Stomach (tissue), 9 donors: ENCODE results near the gene OPN3. TPM values are rescaled to one million over a fixed set of nuclear protein-coding genes. Genes with fewer than 3 reads are reported as not detected.

Experiments used
- DNase-seq, 2 donors: peaks; one replicate each; pipeline versions ENCODE4 v3.0.0 to v3.0.0-alpha.2; 2013 to 2019
- H3K27ac ChIP-seq, 5 donors: fragments of 200-600 bp in 4 of 5; sonication (generic) in 4 of 5; one replicate each; pipeline ENCODE4 v1.5.1; 2013 to 2019; ENCODE audit warnings: mild to moderate bottlenecking in 1 of 5, moderate library complexity in 1 of 5
- H3K27me3 ChIP-seq, 3 donors: fragments of 200-600 bp; sonication (generic); one replicate each; pipeline ENCODE4 v1.5.1; 2017 to 2019; ENCODE audit warnings: mixed run types in 1 of 3
- H3K36me3 ChIP-seq, 4 donors: fragments of 200-600 bp; sonication (generic); 1 replicate in 3 of 4; 2 replicates in 1 of 4; pipeline ENCODE4 v1.5.1; 2016 to 2019
- H3K4me1 ChIP-seq, 4 donors: fragments of 200-600 bp; sonication (generic); one replicate each; pipeline ENCODE4 v1.5.1; 2016 to 2019
- H3K4me3 ChIP-seq, 4 donors: fragments of 200-600 bp; sonication (generic) in 3 of 4; one replicate each; pipeline ENCODE4 v1.5.1; 2016 to 2019; ENCODE audit warnings: mild to moderate bottlenecking in 1 of 4
- H3K9me3 ChIP-seq, 4 donors: fragments of 200-600 bp; sonication (generic); one replicate each; pipeline ENCODE4 v1.5.1; 2016 to 2019
- CTCF ChIP-seq, 7 experiments: fragments of 450-650 bp in 4 of 7; fragments of 200-600 bp in 3 of 7; sonication (generic) in 3 of 7; IDR thresholded peaks; one replicate each; pipeline ENCODE4 v1.5.1; 2016 to 2019; ENCODE audit warnings: antibody characterized with exemption in 7 of 7, control low read depth in 2 of 7, mild to moderate bottlenecking in 1 of 7
- EP300 ChIP-seq: sonication (generic); formaldehyde crosslinking; IDR thresholded peaks from one replicate; pipeline ENCODE4 v1.6.1; 2017; ENCODE audit warnings: antibody characterized with exemption
- POLR2A ChIP-seq, 4 donors: fragments of 450-650 bp; IDR thresholded peaks; one replicate each; pipeline ENCODE4 v1.6.1; 2016; ENCODE audit warnings: antibody characterized with exemption in 4 of 4, control low read depth in 2 of 4, mild to moderate bottlenecking in 1 of 4, moderate library complexity in 1 of 4
- POLR2AphosphoS5 ChIP-seq, 3 donors: sonication (generic); formaldehyde crosslinking; IDR thresholded peaks; one replicate each; pipeline ENCODE4 v1.6.1; 2016; ENCODE audit warnings: antibody characterized with exemption in 3 of 3
- WGBS, 5 donors: extraction: QIAGEN DNeasy Blood & Tissue Kit in 3 of 5; methylation state at CpG; one replicate each; pipeline versions ENCODE4 v1.1.5 to v1.1.7; 2013 to 2018; 5-methylcytosine and 5-hydroxymethylcytosine counted together
- intact Hi-C: fragments of 100-400 bp; cut with DNase I; formaldehyde crosslinking; loops from one replicate; pipeline ENCODE4 v1.15.1; 2023; ENCODE audit warnings: low total_unique reads
- polyA plus RNA-seq, 3 donors: library from polyadenylated mRNA; stranded (reverse); fragments of 200-250 nt; gene quantifications; one replicate each; pipeline ENCODE4 v1.2.3, GENCODE V29; 2013
- total RNA-seq, 5 donors: library from RNA; depleted of rRNA; stranded (reverse); fragments of >200 nt; gene quantifications; one replicate each; pipeline versions ENCODE4 v1.1.0 to v1.2.3, GENCODE V29; 2014 to 2016
- donor health status: healthy with polysubstance abuse.
- donor health status: Bipolar disorder and iron deficiency.
- donor health status: healthy.

OPN3 gene
- total and polyA plus RNA-seq, 8 donors, result 1.8 to 15.1 (median 8.1) TPM; not detected in 1

- Histone ChIP-seq H3K4me3 (no peak overlapping the region), H3K4me1 (peaks cover 0 to 19% (median 12%) of the 10 kb centered on the region in 4 donors), H3K27me3 (no peaks in the 10 kb centered on the region), H3K27ac (no peak overlapping the region), H3K9me3 (no peaks in the 10 kb centered on the region), H3K36me3 (no peaks in the 10 kb centered on the region)
- intact Hi-C loops, result loop anchor here (10.0 kb wide), 2 partner anchors 228 to 398 kb away; no protein-coding TSS in a partner anchor
- no peak for DNase-seq
- 63 to 79% (median 77%) methylated on average over 5 of the region's 5 CpGs for WGBS, 5 donors
- TF ChIP-seq CTCF (IDR thresholded peaks at IDR 0.05) (no peak), POLR2AphosphoS5 (IDR thresholded peaks at IDR 0.05) (no peak), POLR2A (IDR thresholded peaks at IDR 0.05) (no peak), EP300 (no peak)
Observed at GRCh38 chr1:241606544-241606943, 33.6 kb downstream of the OPN3 start.

GRCh38 chr1:241605146-241605805, 34.9 kb downstream of the OPN3 start:
- Histone ChIP-seq H3K27ac (no peak overlapping the region), H3K4me1 (peaks cover 0 to 6% (median 5%) of the 10 kb centered on the region in 4 donors), H3K9me3 (no peaks in the 10 kb centered on the region), H3K4me3 (no peak overlapping the region), H3K36me3 (no peaks in the 10 kb centered on the region), H3K27me3 (no peaks in the 10 kb centered on the region)
- DNase-seq, result peak in 1 of 2 donors; percentile 20
- intact Hi-C loops, result loop anchor here (10.0 kb wide), 2 partner anchors 230 to 400 kb away; no protein-coding TSS in a partner anchor
- WGBS, 5 donors, result 69 to 81% (median 78%) methylated on average over 9 of the region's 9 CpGs
- TF ChIP-seq POLR2A (IDR thresholded peaks at IDR 0.05) (no peak), CTCF (IDR thresholded peaks at IDR 0.05) (no peak)

GRCh38 chr1:241603731-241604245, 36.4 kb downstream of the OPN3 start:
- no peaks in the 10 kb centered on the region for H3K27me3 ChIP-seq
- H3K36me3 ChIP-seq, result no peaks in the 10 kb centered on the region
- intact Hi-C loops, result loop anchor here (10.0 kb wide), 2 partner anchors 231 to 401 kb away; no protein-coding TSS in a partner anchor
- H3K4me1 ChIP-seq, result no peaks in the 10 kb centered on the region
- 63 to 81% (median 74%) methylated on average over 3 of the region's 3 CpGs for WGBS, 5 donors
- H3K27ac ChIP-seq, result no peak overlapping the region
- DNase-seq, result no peak
- no peak overlapping the region for H3K4me3 ChIP-seq
- H3K9me3 ChIP-seq, result no peaks in the 10 kb centered on the region
- TF ChIP-seq EP300, result no peak
- no peak for TF ChIP-seq POLR2A (IDR thresholded peaks at IDR 0.05)
- TF ChIP-seq POLR2AphosphoS5 (IDR thresholded peaks at IDR 0.05), result no peak
- TF ChIP-seq CTCF (IDR thresholded peaks at IDR 0.05), result no peak

- Histone ChIP-seq H3K4me3 (no peak overlapping the region), H3K4me1 (no peaks in the 10 kb centered on the region), H3K27ac (no peak overlapping the region), H3K9me3 (no peaks in the 10 kb centered on the region), H3K27me3 (no peaks in the 10 kb centered on the region), H3K36me3 (peaks cover 0 to 12% (median 6%) of the 10 kb centered on the region in 4 donors)
- intact Hi-C loops, result loop anchor here (10.0 kb wide), 2 partner anchors 234 to 404 kb away; no protein-coding TSS in a partner anchor
- no peak for TF ChIP-seq POLR2A (IDR thresholded peaks at IDR 0.05)
- TF ChIP-seq EP300, result no peak
- no peak for TF ChIP-seq POLR2AphosphoS5 (IDR thresholded peaks at IDR 0.05)
- no peak for TF ChIP-seq CTCF (IDR thresholded peaks at IDR 0.05)
- 59 to 75% (median 67%) methylated on average over 2 of the region's 2 CpGs for WGBS, 5 donors
- no peak for DNase-seq
Observed at GRCh38 chr1:241600496-241600901, 39.7 kb downstream of the OPN3 start.
